ENCODE results near the gene OR9Q2. TPM values are rescaled to one million over a fixed set of nuclear protein-coding genes. Genes with fewer than 3 reads are reported as not detected.
"Not testable (repeated sequence)": the region's sequence is repeated elsewhere in the genome, so short reads cannot be mapped to it uniquely, and the experiment has no call there.

Gene OR9Q2
- total RNA-seq, 2 experiments from 2014 or later = not detected

- Mint-ChIP-seq H3K27ac (no peak within 1 kb of the TSS), H3K4me3 (no peak within 1 kb of the TSS), H3K27me3 (peaks cover 2% of the 10 kb centered on the region), H3K9me3 (no peaks in the 10 kb centered on the region), H3K36me3 (no peaks in the 10 kb centered on the region), H3K4me1 (no peaks in the 10 kb centered on the region)
- POLR2A ChIA-PET = no interaction called here
- no peak for ATAC-seq (ENCODE audit: low read depth)
- no peak for DNase-seq
Observed at GRCh38 chr11:58204042-58204441, 15.2 kb downstream of the OR9Q2 start, which contains the start of gene OR1S2. Gene OR1S2, minus strand, starts transcription at chr11:58204142. Its CDS starts 0 bp downstream, at chr11:58204142.

DNA sequence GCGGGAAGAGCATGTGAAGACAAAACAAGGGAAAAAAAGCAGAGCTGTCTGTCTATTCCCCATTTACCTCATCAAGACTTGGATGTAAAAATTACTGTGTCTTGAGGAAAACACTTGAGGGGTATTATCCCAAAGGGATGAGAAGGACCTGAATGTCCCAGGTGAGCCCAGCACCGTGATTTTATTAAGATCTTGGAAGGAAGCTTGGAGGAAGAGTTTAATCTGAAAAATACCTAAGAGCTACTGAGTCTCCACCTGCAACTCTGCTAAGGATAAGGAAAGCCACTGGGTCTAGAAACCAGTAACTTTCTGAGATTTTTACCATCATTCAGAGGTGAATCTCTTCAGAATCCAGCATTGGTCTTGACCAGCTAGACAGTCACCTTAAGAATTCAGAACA, 23.6 kb downstream of the OR9Q2 start, which contains the start of gene OR1S1:
OR1S1 (plus strand) TSS at position 301 of the 400 bp plus-strand sequence.
- H3K9me3 Mint-ChIP-seq; DNase-seq; H3K4me3 Mint-ChIP-seq; POLR2A ChIA-PET; H3K27me3 Mint-ChIP-seq; H3K4me1 Mint-ChIP-seq; H3K36me3 Mint-ChIP-seq; H3K27ac Mint-ChIP-seq; ATAC-seq (ENCODE audit: low read depth): not testable (repeated sequence)

DNA sequence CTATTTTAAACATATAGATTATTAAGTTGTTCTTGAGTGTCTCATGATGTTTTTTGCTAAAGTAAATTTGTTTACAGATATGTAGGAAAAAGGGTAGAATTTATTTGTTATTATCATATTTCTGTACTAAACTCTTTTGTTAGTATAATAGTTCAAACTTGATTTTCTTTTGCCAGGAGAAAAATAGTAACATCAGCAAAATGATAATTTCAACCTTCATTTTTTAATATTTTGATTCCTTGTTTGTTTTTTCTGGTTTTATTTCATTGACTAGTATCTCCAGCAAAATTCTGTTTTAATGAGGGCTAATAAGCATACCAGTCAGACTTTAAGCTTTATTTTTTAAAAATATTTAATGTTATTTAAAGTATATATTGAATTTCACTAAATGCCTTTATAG, 27.6 kb downstream of the OR9Q2 start:
- Mint-ChIP-seq H3K27ac (no peak overlapping the region), H3K4me1 (no peaks in the 10 kb centered on the region), H3K27me3 (no peaks in the 10 kb centered on the region), H3K36me3 (no peaks in the 10 kb centered on the region), H3K9me3 (peaks cover 1% of the 10 kb centered on the region), H3K4me3 (no peak overlapping the region)
- no peak for ATAC-seq (ENCODE audit: low read depth)
- no peak for DNase-seq
- POLR2A ChIA-PET = no interaction called here

GRCh38 chr11:58222721-58223120, 33.9 kb downstream of the OR9Q2 start:
- ATAC-seq (ENCODE audit: low read depth) (no peak), DNase-seq (no peak)
- Mint-ChIP-seq H3K4me1 (no peaks in the 10 kb centered on the region), H3K27me3 (no peaks in the 10 kb centered on the region), H3K4me3 (no peak overlapping the region), H3K27ac (no peak overlapping the region), H3K36me3 (no peaks in the 10 kb centered on the region), H3K9me3 (no peaks in the 10 kb centered on the region)
- POLR2A ChIA-PET = no interaction called here

DNA sequence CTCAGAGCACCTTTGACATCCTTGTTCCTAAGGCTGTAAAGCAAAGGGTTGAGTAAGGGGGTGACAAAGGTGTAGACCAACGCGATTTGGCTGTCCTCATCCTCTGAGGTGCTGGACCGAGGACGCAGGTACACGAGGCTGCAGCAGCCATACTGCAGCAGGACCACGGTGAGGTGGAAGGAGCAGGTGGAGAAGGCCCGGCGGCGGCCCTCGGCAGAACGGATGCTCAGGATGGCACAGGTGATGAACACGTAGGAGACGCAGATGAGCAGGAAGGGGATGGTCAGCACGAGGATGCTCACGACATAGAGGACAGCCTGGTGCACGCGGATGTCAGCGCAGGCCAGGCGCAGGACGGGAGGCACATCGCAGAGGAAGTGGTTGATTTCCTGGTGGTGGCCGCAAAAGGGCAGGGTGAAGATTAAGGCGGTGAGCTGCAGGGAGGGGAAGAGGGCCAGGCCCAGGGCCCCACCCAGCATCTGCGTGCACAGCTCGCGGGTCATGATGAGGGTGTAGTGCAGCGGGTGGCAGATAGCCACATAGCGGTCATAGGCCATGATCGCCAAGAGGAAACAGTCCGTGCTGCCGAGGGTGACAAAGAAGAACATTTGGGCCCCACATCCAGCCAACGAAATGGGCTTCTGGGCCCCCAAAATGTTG, 39.2 kb downstream of the OR9Q2 start:
- Mint-ChIP-seq H3K27me3 (peaks cover 2% of the 10 kb centered on the region), H3K4me3 (no peak overlapping the region), H3K4me1 (no peaks in the 10 kb centered on the region), H3K36me3 (no peaks in the 10 kb centered on the region), H3K9me3 (no peaks in the 10 kb centered on the region), H3K27ac (no peak overlapping the region)
- ATAC-seq (ENCODE audit: low read depth) (no peak), DNase-seq (no peak)
- POLR2A ChIA-PET = no interaction called here

Other genes with a start within 250 kb of the OR9Q2 start
- gene OR9Q1, start 165.2 kb upstream of the OR9Q2 start, total RNA-seq = not detected
- not detected for gene OR6Q1, start 158.1 kb upstream of the OR9Q2 start, total RNA-seq
- gene OR9I1, start 63.5 kb upstream of the OR9Q2 start, total RNA-seq = not detected
- gene OR1S2, start 15.1 kb downstream of the OR9Q2 start, total RNA-seq = not detected
- not detected for gene OR1S1, start 23.6 kb downstream of the OR9Q2 start, total RNA-seq
- not detected for gene OR10Q1, start 39.8 kb downstream of the OR9Q2 start, total RNA-seq
- not detected for gene OR10W1, start 79.2 kb downstream of the OR9Q2 start, total RNA-seq
- not detected for gene OR5B17, start 170.0 kb downstream of the OR9Q2 start, total RNA-seq
- not detected for gene OR5B3, start 217.8 kb downstream of the OR9Q2 start, total RNA-seq
- not detected for gene OR5B2, start 239.1 kb downstream of the OR9Q2 start, total RNA-seq